Breast epithelium (tissue), 3 donors: ENCODE data around the gene EIF4B.

Source experiments
- CTCF ChIP-seq, 3 donors: fragments of 450-650 bp; IDR thresholded peaks; one replicate each; pipeline ENCODE4 v1.5.1; 2016 to 2017; ENCODE audit warnings: antibody characterized with exemption in 3 of 3, mild to moderate bottlenecking in 3 of 3, moderate library complexity in 3 of 3
- POLR2A ChIP-seq: fragments of 450-650 bp; IDR thresholded peaks from one replicate; pipeline ENCODE4 v1.6.1; 2016; ENCODE audit warnings: antibody characterized with exemption, mild to moderate bottlenecking, moderate library complexity

- TF ChIP-seq CTCF (IDR thresholded peaks at IDR 0.05), result no peak
- no peak for TF ChIP-seq POLR2A
These were observed 51.7 kb downstream of the EIF4B start for GRCh38 chr12:53057816-53058500.
